Activated B cell treated with CpG ODN at 0.5 μM for 24 hours (primary cell): ENCODE results near the gene CSNK1G1. TPM values are rescaled to one million over a fixed set of nuclear protein-coding genes. Genes with fewer than 3 reads are reported as not detected.
"Not testable (repeated sequence)": the region's sequence is repeated elsewhere in the genome, so short reads cannot be mapped to it uniquely, and the experiment has no call there.

Experiments used
- ATAC-seq: fragments of 200-7000 bp; cut with Tn5 transposase; one replicate; pipeline ENCODE4 v1.10.0; 2021; ENCODE audit warnings: low read depth, mild to moderate bottlenecking, moderate library complexity
- CTCF ChIA-PET: fragments of 350-600 bp; sonication (Branson Sonifier 250); formaldehyde crosslinking; loops from one replicate; lab custom pipeline; 2021; ENCODE audit warnings: antibody characterized with exemption; lab: Charles Lee
- POLR2A ChIA-PET: fragments of 350-600 bp; sonication (Branson Sonifier 250); formaldehyde crosslinking; loops from one replicate; lab custom pipeline; 2021; ENCODE audit warnings: antibody characterized with exemption; lab: Charles Lee
- DNase-seq: peaks from one replicate; pipeline ENCODE4 v3.0.0; 2022
- H3K27ac Mint-ChIP-seq: one replicate; pipeline ENCODE4 v1.8.0; 2020; ENCODE audit warnings: mixed read lengths
- H3K27me3 Mint-ChIP-seq: one replicate; pipeline ENCODE4 v1.8.0; 2021; ENCODE audit warnings: mixed read lengths
- H3K36me3 Mint-ChIP-seq: one replicate; pipeline ENCODE4 v1.8.0; 2021; ENCODE audit warnings: low read depth, mixed read lengths
- H3K4me1 Mint-ChIP-seq: one replicate; pipeline ENCODE4 v1.8.0; 2021; ENCODE audit warnings: mixed read lengths
- H3K4me3 Mint-ChIP-seq: one replicate; pipeline ENCODE4 v1.8.0; 2020; ENCODE audit warnings: mild to moderate bottlenecking, mixed read lengths
- H3K9me3 Mint-ChIP-seq: one replicate; pipeline ENCODE4 v1.8.0; 2020; ENCODE audit warnings: mixed read lengths
- intact Hi-C: fragments of 100-400 bp; cut with micrococcal nuclease; formaldehyde crosslinking; loops from one replicate; pipeline ENCODE4 v1.15.1; 2024
- total RNA-seq: library from RNA; stranded (reverse); gene quantifications from 2 replicates; pipeline ENCODE4 v1.2.3, GENCODE V29; 2022
- TF ChIP-seq, protein P1 (sequence below): fragments of 200-600 bp; IDR thresholded peaks from one replicate; pipeline ENCODE4 v1.8.0; 2022; ENCODE audit warnings: antibody characterized with exemption, mild to moderate bottlenecking

CSNK1G1 gene
- total RNA-seq, 1 donor from 2014 or later, result 26.6 TPM

DNA sequence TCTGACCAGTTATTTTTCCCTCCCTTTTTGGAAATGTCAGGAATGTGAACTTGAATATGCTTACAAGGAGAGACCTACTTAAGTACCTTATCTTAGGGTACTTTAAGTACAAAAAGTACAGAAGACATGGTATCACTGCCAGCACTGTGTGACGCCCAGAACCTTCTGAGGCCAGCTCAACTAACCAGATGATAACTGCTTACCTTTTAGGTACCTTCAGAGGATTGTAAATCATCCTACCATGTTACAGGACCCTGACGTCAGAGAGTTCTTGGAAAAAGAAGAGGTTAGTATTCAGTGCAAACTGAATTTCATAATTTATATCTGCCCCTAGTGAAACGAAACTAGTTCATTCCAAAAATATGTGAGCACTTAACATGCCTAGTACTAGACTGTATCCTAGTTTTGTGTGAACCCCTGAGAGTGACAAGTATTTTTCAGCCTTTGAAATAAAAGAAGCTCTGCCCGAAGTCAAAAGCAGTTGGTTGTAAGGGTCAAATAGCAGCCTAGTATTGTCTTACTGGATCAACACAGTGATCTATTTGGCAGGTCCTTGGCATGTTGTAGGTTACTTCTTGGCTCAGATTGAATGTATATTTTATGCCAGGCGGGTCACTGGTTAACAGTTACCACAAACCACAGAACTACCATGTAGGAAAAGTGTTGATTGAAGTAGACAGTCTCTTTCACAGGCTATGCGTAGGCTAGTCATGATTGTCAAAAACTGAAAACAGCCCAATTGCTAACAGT lies 228.3 kb downstream of the CSNK1G1 start:
- H3K27ac Mint-ChIP-seq, result no peak overlapping the region
- H3K4me1 Mint-ChIP-seq, result no peaks in the 10 kb centered on the region
- no peaks in the 10 kb centered on the region for H3K9me3 Mint-ChIP-seq
- no peak overlapping the region for H3K4me3 Mint-ChIP-seq
- ATAC-seq (no peak), DNase-seq (no peak)
- intact Hi-C loops, result no loop called here
- POLR2A ChIA-PET, result no interaction called here
- peaks cover 89% of the 10 kb centered on the region for H3K36me3 Mint-ChIP-seq
- CTCF ChIA-PET, result interaction anchor here (0.6 kb wide), 1 partner anchor 1619 kb away, joined by 4 read pairs; no protein-coding TSS in a partner anchor
- H3K27me3 Mint-ChIP-seq, result no peaks in the 10 kb centered on the region
- TF ChIP-seq, protein P1, sequence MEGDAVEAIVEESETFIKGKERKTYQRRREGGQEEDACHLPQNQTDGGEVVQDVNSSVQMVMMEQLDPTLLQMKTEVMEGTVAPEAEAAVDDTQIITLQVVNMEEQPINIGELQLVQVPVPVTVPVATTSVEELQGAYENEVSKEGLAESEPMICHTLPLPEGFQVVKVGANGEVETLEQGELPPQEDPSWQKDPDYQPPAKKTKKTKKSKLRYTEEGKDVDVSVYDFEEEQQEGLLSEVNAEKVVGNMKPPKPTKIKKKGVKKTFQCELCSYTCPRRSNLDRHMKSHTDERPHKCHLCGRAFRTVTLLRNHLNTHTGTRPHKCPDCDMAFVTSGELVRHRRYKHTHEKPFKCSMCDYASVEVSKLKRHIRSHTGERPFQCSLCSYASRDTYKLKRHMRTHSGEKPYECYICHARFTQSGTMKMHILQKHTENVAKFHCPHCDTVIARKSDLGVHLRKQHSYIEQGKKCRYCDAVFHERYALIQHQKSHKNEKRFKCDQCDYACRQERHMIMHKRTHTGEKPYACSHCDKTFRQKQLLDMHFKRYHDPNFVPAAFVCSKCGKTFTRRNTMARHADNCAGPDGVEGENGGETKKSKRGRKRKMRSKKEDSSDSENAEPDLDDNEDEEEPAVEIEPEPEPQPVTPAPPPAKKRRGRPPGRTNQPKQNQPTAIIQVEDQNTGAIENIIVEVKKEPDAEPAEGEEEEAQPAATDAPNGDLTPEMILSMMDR, result no peak

DNA sequence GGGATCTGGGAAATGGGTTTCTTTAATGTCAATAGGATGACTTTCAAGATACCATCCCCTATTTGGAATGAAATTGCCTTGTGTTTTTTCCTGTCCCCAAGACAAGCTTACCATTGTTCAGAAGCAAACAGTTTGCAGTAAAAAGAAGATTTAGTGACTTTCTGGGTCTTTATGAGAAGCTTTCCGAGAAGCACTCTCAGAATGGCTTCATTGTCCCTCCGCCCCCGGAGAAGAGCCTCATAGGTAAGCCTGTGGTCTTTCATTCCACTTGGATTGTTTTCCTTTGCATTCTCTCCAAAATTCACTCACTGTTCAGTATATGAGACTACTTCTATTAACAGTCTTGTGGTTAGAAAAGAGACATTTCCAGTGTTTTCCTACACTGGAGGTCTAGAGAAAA lies 230.0 kb downstream of the CSNK1G1 start:
- POLR2A ChIA-PET, result interaction anchor here (0.7 to 0.9 kb wide), 2 partner anchors 30 to 33 kb away, joined by 3 to 6 read pairs; partner anchors contain the start of gene SNX1
- H3K27ac Mint-ChIP-seq, result no peak overlapping the region
- CTCF ChIA-PET, result interaction anchor here (2.4 kb wide), 1 partner anchor 27 kb away, joined by 7 read pairs; no protein-coding TSS in a partner anchor

DNA sequence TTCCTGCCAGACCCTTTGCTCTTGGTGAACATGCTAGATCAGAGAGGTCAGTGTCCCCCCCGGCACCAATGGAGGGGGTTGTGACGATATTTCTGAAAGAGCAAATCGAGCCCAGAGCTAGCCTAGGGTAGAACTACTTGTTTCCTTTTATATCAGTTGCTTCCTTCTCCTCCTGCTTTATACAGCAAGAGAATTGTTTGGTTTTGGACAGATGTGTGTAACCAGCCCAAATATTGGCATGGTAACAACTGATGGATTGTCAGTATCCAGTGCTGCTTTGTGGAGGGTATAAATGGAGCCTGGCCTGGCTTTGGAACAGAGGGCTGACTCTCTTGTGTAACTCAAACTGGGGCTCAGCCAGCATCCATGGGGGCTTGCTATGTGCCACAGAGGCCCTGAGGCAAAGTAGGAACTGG lies 233.0 kb downstream of the CSNK1G1 start:
- intact Hi-C loops, result no loop called here
- H3K4me1 Mint-ChIP-seq, result no peaks in the 10 kb centered on the region
- no peaks in the 10 kb centered on the region for H3K27me3 Mint-ChIP-seq
- no peak for ATAC-seq
- no peak overlapping the region for H3K27ac Mint-ChIP-seq
- POLR2A ChIA-PET, result interaction anchor here (2.7 kb wide), 1 partner anchor 11 kb away, joined by 7 read pairs; no protein-coding TSS in a partner anchor
- no peaks in the 10 kb centered on the region for H3K9me3 Mint-ChIP-seq
- H3K36me3 Mint-ChIP-seq, result peaks cover 87% of the 10 kb centered on the region
- no peak for DNase-seq
- TF ChIP-seq, protein P1, result no peak
- CTCF ChIA-PET, result interaction anchor here (2.0 kb wide), 1 partner anchor 31 kb away, joined by 7 read pairs; no protein-coding TSS in a partner anchor
- H3K4me3 Mint-ChIP-seq, result no peak overlapping the region

More for the DNA sequence above, 230.0 kb downstream of the CSNK1G1 start:
- Mint-ChIP-seq H3K9me3 (no peaks in the 10 kb centered on the region), H3K36me3 (peaks cover 87% of the 10 kb centered on the region), H3K27me3 (no peaks in the 10 kb centered on the region), H3K4me1 (no peaks in the 10 kb centered on the region), H3K4me3 (no peak overlapping the region)
- intact Hi-C loops, result no loop called here
- DNase-seq (no peak), ATAC-seq (no peak)
- TF ChIP-seq, protein P1, result no peak

DNA sequence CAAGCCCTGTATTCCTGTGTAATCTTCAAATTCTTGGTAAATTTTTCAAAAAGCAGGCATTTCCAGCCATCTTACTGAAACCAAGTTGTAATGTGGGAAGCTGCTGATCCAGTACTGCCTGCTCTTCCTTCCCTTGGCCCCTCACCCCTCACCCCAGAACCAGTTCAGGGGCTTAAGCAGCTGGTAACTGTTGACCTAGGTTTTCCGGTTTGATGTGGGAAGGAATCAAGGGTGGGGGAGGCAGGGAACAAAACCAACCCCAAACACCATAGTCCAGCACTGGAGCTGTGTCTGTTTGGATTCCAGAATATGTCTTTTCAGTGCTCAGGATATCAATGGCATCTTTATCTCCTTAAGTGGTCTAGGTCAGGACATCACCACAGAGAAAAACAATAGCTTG lies 233.5 kb downstream of the CSNK1G1 start:
- ChIA-PET CTCF (interaction anchor here (2.0 kb wide), 1 partner anchor 31 kb away, joined by 7 read pairs; no protein-coding TSS in a partner anchor), POLR2A (interaction anchor here (2.7 kb wide), 1 partner anchor 11 kb away, joined by 7 read pairs; no protein-coding TSS in a partner anchor)
- TF ChIP-seq, protein P1, result no peak
- intact Hi-C loops, result no loop called here
- Mint-ChIP-seq H3K27ac (no peak overlapping the region), H3K4me1 (no peaks in the 10 kb centered on the region), H3K9me3 (no peaks in the 10 kb centered on the region), H3K36me3 (peaks cover 87% of the 10 kb centered on the region), H3K27me3 (no peaks in the 10 kb centered on the region), H3K4me3 (no peak overlapping the region)
- DNase-seq (no peak), ATAC-seq (no peak)

DNA sequence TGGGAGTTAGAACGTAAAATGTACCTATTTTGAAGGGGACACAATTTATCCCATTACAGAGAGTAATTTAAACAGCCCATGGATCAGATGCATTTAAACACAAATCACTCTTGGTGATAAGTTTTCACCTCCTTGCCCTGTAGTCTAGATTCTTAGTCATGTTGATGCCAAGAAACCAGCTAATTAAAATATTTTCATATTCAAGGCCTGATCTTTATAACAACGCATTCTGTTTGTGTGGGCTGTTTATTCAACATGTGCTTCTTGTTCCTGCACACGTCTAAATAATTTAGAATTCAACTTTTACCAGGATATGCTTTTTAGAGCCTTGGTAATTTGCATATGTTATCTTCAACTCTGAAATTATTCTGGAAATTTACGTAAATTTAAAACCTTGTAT lies 234.4 kb downstream of the CSNK1G1 start:
- TF ChIP-seq, protein P1, result no peak
- ATAC-seq (no peak), DNase-seq (no peak)
- POLR2A ChIA-PET, result interaction anchor here (2.7 kb wide), 1 partner anchor 10 kb away, joined by 7 read pairs; no protein-coding TSS in a partner anchor
- Mint-ChIP-seq H3K36me3 (peaks cover 88% of the 10 kb centered on the region), H3K27ac (no peak overlapping the region), H3K9me3 (no peaks in the 10 kb centered on the region), H3K4me1 (no peaks in the 10 kb centered on the region), H3K27me3 (no peaks in the 10 kb centered on the region), H3K4me3 (no peak overlapping the region)
- CTCF ChIA-PET, result interaction anchor here (2.0 kb wide), 1 partner anchor 32 kb away, joined by 7 read pairs; no protein-coding TSS in a partner anchor
- intact Hi-C loops, result no loop called here

DNA sequence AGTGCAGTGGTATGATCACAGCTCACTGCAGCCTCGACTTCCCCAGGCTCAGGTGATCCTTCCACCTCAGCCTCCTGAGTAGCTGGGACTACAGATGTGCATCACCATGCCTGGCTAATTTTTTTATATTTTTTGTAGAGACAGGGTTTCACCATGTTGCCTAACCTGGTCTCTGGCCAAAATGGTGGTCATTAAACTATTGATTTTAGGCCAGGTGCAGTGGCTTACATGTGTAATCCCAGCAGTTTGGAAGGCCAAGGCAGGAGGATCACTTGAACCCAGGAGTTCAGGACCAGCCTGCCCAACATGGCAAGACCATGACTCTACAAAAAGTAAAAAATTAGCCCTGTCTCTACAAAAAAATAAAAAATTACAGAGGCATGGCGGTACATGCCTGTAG lies 235.7 kb downstream of the CSNK1G1 start:
- intact Hi-C loops, DNase-seq, H3K9me3 Mint-ChIP-seq, H3K27me3 Mint-ChIP-seq, H3K27ac Mint-ChIP-seq, H3K4me1 Mint-ChIP-seq, H3K4me3 Mint-ChIP-seq, ATAC-seq: not testable (repeated sequence)
- CTCF ChIA-PET, result interaction anchor here (0.6 kb wide), 1 partner anchor 368 kb away, joined by 3 read pairs; no protein-coding TSS in a partner anchor
- POLR2A ChIA-PET, result interaction anchor here (0.6 kb wide), 1 partner anchor 126 kb away, joined by 3 read pairs; no protein-coding TSS in a partner anchor
- peaks cover 90% of the 10 kb centered on the region for H3K36me3 Mint-ChIP-seq
